Type B pancreatic cell (in vitro differentiated cells): ENCODE measurements around the gene ZG16. TPM values are rescaled to one million over a fixed set of nuclear protein-coding genes. Genes with fewer than 3 reads are reported as not detected.
"Not testable (repeated sequence)": the region's sequence is repeated elsewhere in the genome, so short reads cannot be mapped to it uniquely, and the experiment has no call there.

ENCODE experiments used
- DNase-seq: peaks from one replicate; pipeline ENCODE4 v3.0.0; 2021; ENCODE audit warnings: mixed read lengths; ENCODE audit not compliant: unreplicated experiment; ENCODE audit errors: extremely low spot score
- H3K27ac Mint-ChIP-seq: 2 replicates; pipeline ENCODE4 v1.8.0; 2021; ENCODE audit warnings: mild to moderate bottlenecking, mixed read lengths
- H3K27me3 Mint-ChIP-seq: 2 replicates; pipeline ENCODE4 v1.8.0; 2021; ENCODE audit warnings: mixed read lengths
- H3K36me3 Mint-ChIP-seq: 2 replicates; pipeline ENCODE4 v1.8.0; 2021; ENCODE audit warnings: mixed read lengths
- H3K4me1 Mint-ChIP-seq: one replicate; pipeline ENCODE4 v1.8.0; 2021; ENCODE audit warnings: mixed read lengths; ENCODE audit not compliant: unreplicated experiment
- H3K4me3 Mint-ChIP-seq: 2 replicates; pipeline ENCODE4 v1.8.0; 2021; ENCODE audit warnings: mild to moderate bottlenecking, mixed read lengths
- H3K9me3 Mint-ChIP-seq: 2 replicates; pipeline ENCODE4 v1.8.0; 2021; ENCODE audit warnings: mixed read lengths
- total RNA-seq: library from RNA; stranded (reverse); gene quantifications from 2 replicates; pipeline ENCODE4 v1.2.1, GENCODE V29; 2021; ENCODE audit warnings: low replicate concordance
- TF ChIP-seq, protein P1 (sequence below): fragments of 200-600 bp; sonication (generic); conservative IDR thresholded peaks from 2 replicates; pipeline ENCODE4 v1.5.0; 2021; ENCODE audit warnings: antibody characterized with exemption, mild to moderate bottlenecking

Gene ZG16
- total RNA-seq, 1 donor from 2014 or later: 0.85 TPM

DNA sequence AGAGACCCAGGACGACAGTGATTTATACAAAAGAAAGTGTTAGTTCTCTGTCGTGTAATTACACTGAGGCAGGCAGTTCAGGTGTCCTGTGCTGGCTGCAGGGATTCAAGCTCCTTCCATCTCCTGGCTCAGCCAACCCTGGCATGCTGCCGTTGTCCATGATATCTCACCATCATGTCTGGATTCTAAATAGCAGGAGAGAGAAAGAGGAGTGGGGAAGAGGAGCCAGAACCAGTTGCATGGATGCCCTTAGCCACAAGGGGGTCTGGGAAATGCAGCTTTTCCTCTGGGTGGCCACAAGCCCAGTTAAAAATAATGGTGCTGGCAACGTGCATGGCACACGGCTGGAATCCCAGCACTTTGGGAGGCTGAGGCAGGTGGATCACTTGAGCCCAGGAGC is 41.9 kb upstream of the ZG16 start:
- Mint-ChIP-seq H3K4me1 (no peaks in the 10 kb centered on the region), H3K9me3 (no peaks in the 10 kb centered on the region), H3K36me3 (no peaks in the 10 kb centered on the region), H3K27me3 (peaks cover 3% of the 10 kb centered on the region), H3K4me3 (no peak overlapping the region), H3K27ac (no peak overlapping the region)
- TF ChIP-seq, protein P1, sequence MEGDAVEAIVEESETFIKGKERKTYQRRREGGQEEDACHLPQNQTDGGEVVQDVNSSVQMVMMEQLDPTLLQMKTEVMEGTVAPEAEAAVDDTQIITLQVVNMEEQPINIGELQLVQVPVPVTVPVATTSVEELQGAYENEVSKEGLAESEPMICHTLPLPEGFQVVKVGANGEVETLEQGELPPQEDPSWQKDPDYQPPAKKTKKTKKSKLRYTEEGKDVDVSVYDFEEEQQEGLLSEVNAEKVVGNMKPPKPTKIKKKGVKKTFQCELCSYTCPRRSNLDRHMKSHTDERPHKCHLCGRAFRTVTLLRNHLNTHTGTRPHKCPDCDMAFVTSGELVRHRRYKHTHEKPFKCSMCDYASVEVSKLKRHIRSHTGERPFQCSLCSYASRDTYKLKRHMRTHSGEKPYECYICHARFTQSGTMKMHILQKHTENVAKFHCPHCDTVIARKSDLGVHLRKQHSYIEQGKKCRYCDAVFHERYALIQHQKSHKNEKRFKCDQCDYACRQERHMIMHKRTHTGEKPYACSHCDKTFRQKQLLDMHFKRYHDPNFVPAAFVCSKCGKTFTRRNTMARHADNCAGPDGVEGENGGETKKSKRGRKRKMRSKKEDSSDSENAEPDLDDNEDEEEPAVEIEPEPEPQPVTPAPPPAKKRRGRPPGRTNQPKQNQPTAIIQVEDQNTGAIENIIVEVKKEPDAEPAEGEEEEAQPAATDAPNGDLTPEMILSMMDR: peak; percentile 41
- no peak for DNase-seq

DNA sequence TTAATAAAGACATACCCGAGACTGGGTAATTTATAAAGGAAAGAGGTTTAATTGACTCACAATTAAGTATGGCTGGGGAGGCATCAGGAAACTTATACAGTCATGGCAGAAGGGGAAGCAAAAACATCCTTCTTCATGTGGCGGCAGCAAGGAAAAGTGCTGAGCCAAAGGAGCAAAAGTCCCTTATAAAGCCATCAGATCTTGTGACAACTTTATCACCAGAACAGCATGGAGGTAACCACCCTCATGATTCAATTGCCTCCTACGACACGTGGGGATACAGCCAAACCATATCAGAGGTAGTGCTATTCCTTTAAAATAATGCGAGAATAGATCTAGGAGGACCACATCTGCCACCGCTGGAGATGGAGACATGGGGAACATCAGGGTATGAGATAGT is 41.3 kb upstream of the ZG16 start:
- Mint-ChIP-seq H3K27me3 (peaks cover 3% of the 10 kb centered on the region), H3K4me3 (no peak overlapping the region), H3K4me1 (no peaks in the 10 kb centered on the region), H3K9me3 (no peaks in the 10 kb centered on the region), H3K36me3 (no peaks in the 10 kb centered on the region), H3K27ac (no peak overlapping the region)
- TF ChIP-seq, protein P1: no peak
- no peak for DNase-seq

DNA sequence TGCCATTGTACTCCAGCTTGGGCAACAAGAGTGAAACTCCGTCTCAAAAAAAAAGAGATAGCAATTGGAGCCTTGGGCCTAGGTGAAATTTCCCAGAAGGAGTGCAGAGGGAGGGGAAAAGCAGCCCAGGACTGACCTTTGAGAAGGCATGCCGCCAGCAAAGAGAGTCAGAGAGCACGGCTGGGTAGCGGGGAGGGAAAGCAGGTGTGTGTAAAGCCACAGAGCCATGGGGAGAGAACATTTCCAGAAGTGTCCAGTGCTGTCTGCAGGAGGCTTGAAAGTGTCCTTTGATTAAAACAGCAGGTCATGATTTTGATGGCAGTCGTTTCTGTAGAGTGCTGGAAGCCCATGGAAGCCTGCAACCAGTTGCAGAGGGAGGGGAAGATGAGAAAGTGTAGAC is 40.3 kb upstream of the ZG16 start:
- no peak overlapping the region for H3K27ac Mint-ChIP-seq
- no peak for DNase-seq

DNA sequence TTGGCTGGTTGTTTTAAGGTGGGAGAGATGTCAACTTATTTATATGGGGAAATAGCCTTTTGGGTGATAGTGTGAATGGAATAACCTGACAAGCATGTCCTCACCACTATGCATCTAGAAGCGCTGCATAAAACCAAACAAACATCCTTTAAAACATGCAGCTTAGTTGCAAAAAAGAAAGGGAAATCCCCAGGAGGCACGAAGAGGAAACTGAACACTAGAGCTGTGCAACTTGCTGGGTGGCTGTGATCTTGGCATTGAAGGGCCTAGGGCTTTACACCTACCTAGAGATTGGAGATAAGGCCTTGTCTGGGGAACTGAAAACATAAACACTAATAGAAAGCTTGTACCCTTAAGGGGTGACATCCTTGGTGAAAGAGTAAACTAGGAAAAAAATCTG is 39.5 kb upstream of the ZG16 start:
- no peaks in the 10 kb centered on the region for H3K4me1 Mint-ChIP-seq
- H3K27ac Mint-ChIP-seq: peak overlapping the region; percentile 38
- DNase-seq: no peak
- peaks cover 3% of the 10 kb centered on the region for H3K27me3 Mint-ChIP-seq
- no peaks in the 10 kb centered on the region for H3K36me3 Mint-ChIP-seq
- H3K4me3 Mint-ChIP-seq: no peak overlapping the region
- no peaks in the 10 kb centered on the region for H3K9me3 Mint-ChIP-seq
- TF ChIP-seq, protein P1: no peak

More for the DNA sequence above, 40.3 kb upstream of the ZG16 start:
- Mint-ChIP-seq H3K36me3 (no peaks in the 10 kb centered on the region), H3K4me1 (no peaks in the 10 kb centered on the region), H3K9me3 (no peaks in the 10 kb centered on the region), H3K4me3 (no peak overlapping the region), H3K27me3 (peaks cover 3% of the 10 kb centered on the region)
- TF ChIP-seq, protein P1: no peak

DNA sequence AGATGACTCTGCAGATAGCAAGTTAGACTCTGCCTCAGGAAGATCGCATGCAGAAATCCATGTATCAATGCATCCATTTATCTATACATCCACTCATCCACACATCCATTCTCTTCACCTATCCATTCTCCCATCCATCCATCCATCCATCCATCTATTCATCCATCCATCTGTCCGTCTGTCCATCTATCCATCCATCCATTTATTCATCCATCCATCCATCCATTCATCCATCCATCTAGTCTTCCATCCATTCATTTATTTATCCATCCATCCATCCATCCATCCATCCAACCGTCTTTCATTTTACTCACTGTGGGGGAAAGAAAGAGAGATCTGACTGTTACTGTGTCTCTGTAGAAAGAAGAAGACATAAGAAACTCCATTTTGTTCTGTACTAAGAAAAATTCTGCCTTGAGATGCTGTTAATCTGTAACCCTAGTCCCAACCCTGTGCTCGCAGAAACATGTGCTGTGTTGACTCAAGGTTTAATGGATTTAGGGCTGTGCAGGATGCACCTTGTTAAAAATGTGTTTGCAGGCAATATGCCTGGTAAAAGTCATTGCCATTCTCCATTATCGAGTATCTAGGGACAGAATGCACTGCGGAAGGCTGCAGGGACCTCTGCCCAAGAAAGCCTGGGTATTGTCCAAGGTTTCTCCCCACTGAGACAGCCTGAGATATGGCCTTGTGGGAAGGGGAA is 38.0 kb upstream of the ZG16 start:
- H3K4me3 Mint-ChIP-seq, H3K36me3 Mint-ChIP-seq, DNase-seq: not testable (repeated sequence)

DNA sequence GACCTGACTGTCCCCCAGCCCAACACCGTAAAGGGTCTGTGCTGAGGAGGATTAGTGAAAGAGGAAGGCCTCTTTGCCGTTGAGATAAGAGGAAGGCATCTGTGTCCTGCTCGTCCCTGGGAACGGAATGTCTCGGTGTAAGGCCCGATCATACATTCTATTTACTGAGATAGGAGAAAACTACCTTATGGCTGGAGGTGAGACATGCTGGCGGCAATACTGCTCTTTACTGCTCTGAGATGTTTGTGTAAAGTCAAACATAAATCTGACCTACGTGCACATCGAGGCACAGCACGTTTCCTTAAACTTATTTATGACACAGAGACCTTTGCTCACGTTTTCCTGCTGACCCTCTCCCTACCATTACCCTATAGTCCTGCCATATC is 37.4 kb upstream of the ZG16 start:
- H3K9me3 Mint-ChIP-seq, H3K4me1 Mint-ChIP-seq, H3K36me3 Mint-ChIP-seq, DNase-seq, H3K4me3 Mint-ChIP-seq, H3K27me3 Mint-ChIP-seq: not testable (repeated sequence)
- H3K27ac Mint-ChIP-seq: peak overlapping the region; percentile 88

More for the DNA sequence above, 38.0 kb upstream of the ZG16 start:
- not testable (repeated sequence) for H3K27me3 Mint-ChIP-seq, H3K4me1 Mint-ChIP-seq, H3K9me3 Mint-ChIP-seq
- peak overlapping the region; percentile 88 for H3K27ac Mint-ChIP-seq
